HG03460 (cell line): ENCODE data around the gene KIF16B.

ENCODE experiments used
- ATAC-seq: cut with Tn5 transposase; IDR thresholded peaks from one replicate; pipeline ENCODE4 v1.9.1; 2021; ENCODE audit not compliant: unreplicated experiment

KIF16B gene

GRCh38 chr20:16366529-16366928 is 206.7 kb downstream of the KIF16B start:
- no peak for ATAC-seq

DNA sequence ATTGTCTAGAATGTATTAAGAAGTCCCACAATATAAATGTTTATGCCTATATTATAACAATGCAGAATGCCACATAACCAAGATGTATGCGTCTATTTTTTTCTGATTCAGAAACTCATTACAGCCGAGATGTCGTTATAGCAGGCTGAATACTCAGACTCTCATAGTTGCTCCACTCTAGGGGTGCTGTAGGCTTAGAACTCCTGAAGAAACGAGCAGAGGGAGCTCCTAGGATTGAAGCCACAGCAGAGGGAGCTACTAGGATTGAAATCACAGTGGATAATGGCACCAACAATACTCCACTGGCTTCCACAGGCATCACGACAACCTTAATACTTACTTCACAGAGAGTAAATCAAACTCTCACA is 208.9 kb downstream of the KIF16B start:
- ATAC-seq = no peak

DNA sequence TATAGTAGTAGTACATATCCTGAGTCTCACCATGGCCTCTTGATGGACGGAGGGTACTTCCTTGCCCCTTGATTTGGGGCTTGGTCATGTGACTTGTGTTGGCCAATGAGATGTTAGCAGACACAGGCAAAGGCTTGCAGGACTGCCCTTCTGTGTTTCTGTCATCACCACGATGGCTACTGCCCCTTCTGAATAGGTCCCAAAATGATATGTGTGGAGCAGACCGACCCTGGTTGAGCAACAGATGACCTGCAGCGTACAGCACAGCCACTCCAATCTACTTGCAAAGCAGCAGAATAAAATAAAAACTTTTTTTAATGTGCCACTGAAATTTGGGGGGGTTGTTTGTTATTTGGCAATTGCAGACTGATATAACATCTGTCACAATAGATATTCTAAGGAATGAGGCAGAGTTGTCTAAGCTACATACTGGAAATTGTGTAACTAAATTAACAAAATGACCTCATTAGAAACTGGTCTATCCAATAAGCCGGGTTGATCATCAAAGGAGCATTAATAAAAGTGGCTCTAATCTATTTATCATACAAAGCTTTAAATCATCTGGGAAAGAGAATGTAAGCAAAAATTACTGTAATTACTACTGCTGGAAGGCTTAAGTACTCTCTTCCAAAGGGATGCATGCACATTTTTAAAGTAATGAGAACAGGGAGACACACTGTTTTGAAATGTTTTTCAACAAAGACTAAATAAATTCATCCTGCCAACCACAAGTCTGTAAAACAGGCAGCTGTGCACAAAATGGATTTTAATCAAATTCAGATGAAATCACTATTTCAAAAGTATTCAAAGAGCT is 209.5 kb downstream of the KIF16B start:
- no peak for ATAC-seq

- no peak for ATAC-seq
These were observed 210.6 kb downstream of the KIF16B start for GRCh38 chr20:16362642-16363041.

DNA sequence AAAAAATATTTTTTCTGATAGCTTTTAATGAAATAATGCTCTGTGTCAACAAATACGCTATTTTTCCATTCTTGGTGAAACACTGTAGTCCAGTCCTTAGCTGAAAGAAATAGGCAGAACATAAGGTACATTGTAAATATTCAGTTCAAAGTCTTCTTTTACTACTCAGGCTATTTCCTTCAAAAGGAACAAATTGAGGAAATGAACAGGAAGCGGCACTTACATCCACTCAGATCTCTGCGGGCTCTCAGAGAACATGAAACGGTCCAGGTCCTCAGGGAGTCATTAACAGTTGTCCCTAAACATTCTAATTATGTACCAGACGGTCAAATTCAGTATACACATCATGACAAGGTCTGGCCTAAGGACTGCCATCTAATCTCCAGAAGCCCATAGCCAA is 212.6 kb downstream of the KIF16B start:
- no peak for ATAC-seq

DNA sequence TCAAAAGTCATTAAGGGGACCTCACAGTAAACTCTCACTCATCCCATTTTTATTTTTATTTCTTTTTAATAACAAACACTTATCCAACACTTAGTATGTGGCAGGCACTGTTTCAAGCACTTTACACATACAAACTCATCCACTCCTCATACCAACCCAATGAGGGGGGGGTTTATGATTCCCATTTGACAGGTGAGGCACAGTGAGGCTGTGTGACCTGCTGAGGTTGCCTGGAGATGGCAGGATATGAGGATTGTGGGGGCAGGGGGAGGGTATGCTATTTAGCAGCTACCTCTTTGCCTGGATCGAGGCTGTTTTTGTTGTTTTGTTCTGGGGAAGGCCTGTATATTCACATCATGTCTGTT is 219.8 kb downstream of the KIF16B start:
- ATAC-seq = no peak

DNA sequence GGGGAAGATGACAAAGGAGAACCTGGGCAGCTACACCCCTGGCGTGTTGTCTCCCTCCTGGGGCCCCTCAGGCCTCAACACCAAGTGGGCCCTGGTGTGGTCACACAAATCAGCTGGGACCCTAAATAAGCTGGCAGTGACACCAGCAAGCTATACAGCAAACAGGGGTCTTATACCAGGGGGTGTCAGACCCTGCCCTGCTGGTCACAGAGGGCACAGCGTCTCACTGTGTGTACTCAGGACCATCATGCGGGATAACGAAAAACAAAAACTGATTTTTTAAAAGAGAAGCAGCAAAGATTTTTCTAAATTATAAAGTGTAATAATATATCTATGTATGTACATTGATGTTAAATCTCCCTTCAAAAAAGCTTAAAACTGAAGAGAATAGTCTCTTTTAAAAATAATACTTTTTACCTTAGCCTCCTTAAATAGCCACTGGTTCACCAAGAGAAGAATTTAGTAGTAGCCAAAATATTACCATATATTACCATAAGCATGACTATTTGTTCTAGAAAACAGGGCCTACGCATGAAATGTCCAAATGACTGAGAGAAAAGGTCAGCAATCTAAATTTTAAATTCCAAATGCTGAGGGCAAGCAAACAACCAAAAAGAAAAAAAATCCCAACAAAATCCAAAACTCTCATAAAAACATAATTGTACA is 220.4 kb downstream of the KIF16B start:
- no peak for ATAC-seq

DNA sequence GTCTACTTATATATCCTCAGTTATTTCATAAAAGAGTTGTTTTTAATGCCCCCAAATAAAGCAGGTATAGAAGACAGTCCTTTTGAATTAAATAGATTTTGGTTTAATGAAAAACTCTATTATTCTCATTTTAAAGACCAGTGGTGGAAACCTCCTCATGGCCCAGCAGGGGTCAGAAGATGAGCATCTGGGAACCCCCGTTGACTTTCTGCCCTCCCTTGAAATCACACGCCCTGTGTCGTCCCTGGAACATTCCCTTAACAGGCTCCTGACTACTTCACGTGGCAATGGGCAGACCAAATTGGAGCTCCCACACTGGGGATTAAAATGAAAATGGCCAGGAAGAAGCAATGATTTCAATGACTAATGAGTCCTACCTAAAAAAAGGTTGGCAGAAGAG is 220.9 kb downstream of the KIF16B start:
- no peak for ATAC-seq

- no peak for ATAC-seq
These were observed 221.8 kb downstream of the KIF16B start for GRCh38 chr20:16351415-16351814.

- no peak for ATAC-seq
These were observed 222.8 kb downstream of the KIF16B start for GRCh38 chr20:16350465-16350864.

DNA sequence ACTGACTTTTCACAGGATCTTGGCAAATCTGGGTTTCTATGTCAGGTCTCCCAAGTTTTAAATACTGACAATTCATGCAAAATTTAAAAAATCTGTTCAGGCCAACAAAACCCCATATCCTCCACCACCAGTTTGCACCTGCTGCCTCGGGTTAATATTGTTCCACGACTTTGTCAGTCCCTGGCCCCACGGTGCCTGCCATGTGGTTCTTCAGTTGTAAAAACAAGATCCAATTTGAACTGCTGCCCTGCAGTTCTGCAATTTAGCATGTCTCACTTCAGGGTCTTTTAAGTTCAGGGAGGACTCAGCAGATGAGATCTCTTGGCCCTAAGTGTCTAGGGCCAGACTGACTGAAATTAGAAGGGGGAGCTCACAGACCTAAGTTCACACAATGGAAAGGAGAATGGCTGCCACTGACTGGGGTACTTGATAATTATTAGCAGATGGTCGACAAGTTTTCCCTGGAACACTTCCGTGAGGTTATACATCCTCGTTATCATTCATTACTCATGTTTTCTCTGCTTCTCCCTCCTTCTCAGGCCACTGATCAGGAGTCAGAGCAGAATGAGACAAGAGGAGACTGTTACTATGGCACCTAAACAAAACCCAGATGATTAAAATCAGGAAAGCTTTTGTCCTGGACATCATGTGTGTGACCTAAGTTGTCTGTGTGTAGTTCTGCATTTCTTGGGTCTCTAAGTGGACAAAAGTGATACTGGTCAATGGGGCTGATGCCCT is 223.6 kb downstream of the KIF16B start:
- ATAC-seq = no peak

- ATAC-seq = no peak
These were observed 226.3 kb downstream of the KIF16B start for GRCh38 chr20:16346956-16347355.

DNA sequence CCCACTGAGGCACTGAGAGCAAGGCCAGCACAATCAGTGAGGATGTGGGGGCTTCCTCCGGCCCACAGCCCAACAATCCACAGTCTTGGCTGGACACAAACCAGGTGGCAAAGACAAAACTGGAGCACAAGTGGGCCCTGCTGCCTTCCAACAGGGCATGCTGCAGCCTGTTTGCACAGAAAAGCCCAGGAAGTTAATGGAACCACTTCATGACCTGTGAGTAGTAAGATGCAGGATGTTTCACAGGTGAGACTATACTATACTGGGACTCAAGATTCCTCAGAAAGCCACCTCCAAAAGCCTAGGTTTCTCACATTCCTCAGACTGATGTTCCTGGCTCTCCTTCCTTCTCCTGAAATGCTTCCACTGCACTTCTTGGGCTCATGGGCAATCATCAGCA is 235.5 kb downstream of the KIF16B start:
- ATAC-seq = no peak

DNA sequence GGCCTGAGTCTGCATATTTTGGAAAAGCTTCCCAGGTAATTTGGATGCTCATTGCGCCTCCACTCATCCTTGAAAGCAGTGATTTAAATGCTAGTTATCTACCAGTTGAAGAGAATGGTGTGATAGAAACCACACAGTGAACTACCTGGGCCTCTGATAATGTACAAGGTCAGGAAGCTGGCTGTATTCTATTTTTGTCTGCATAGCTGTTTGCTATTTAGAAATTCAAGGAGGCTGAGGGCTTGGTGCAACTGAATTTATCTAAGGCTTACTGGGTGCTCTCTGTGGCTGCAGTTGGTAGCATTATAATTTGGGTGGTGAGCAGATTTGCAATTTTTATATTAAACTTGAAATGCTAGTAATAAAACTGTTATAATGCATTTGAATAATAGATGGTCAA is 245.6 kb downstream of the KIF16B start:
- no peak for ATAC-seq

- no peak for ATAC-seq
These were observed 252.0 kb downstream of the KIF16B start for GRCh38 chr20:16321291-16321690.

GRCh38 chr20:16317445-16318362 is 255.5 kb downstream of the KIF16B start:
- ATAC-seq = no peak

GRCh38 chr20:16316513-16316912 is 256.7 kb downstream of the KIF16B start:
- ATAC-seq = no peak

GRCh38 chr20:16314748-16315159 is 258.5 kb downstream of the KIF16B start:
- ATAC-seq = no peak

DNA sequence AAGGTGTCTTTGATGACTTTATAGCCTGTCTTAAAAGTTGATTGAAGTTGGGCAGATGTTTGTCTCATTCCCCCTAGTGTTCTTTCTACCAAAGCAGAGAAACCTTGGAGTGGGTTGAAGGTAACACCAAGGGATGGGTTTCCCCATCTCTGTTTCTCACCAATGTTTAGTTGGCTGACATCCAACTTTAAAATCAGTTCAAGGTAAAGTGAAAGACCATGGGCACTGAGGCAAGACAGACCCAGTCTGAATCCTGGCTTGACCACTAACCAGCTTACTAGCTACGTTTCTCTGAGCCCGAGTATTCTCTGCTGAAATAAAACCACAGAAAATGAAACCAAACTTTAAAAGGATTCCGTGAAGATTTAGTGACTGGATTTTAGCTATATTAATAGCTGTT is 258.9 kb downstream of the KIF16B start:
- ATAC-seq = peak; percentile 65

- no peak for ATAC-seq
These were observed 259.3 kb downstream of the KIF16B start for GRCh38 chr20:16313917-16314316.

DNA sequence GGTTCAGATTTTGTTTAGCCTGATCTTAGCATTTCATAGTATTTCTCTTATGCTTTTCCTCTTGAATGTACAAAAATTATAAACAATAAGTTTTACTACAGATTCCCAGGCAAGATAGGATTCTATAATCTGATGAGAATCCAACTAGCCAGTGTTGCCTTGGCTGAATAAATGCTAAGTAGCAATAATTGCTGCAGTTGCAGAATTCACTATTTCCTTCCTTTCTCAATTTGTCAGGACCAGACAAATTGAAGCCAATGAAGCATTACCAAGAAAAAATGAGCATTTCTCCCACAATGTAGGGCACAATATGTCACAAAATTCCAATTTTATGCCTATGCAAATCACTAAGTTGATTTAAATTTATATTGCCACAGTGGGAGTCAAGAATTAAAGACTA is 260.2 kb downstream of the KIF16B start:
- no peak for ATAC-seq
